ENCODE results near the gene RAD23B.
"Not testable (repeated sequence)": the region's sequence is repeated elsewhere in the genome, so short reads cannot be mapped to it uniquely, and the experiment has no call there.

The RAD23B gene

DNA sequence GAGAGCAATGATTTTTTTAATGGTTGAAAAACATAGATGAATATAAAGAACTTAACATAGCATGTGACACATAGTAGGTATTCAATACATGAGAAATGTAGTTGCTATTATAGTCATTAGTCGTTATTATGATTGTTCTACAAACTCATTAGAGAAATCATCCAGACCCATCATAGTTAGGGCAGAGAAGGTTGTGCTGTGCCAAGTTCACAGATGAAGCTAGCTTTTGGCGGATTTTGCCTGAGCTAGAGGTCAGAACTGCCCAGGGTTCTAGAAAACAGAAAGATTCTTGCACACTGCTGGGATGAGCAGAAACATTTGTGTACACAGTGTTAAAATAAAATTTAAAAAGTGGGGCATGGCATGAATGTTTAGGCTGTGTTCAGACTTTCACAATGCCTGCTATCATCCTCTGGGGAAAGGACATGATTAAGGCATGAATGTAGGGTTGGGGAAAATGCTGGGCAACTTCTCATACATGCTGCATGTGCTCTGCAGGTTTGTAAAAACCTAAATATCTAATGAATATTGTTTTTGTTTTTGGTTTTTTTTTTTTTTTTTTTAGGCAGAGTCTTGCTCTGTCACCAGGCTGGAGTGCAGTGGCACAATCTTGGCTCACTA lies 33.3 kb upstream of the RAD23B start:
- no peaks in the 10 kb centered on the region for H3K27me3 ChIP-seq (replicated peaks)

GRCh38 chr9:107251756-107252322 lies 31.2 kb upstream of the RAD23B start:
- Histone ChIP-seq H3K27me3 (replicated peaks) (no peaks in the 10 kb centered on the region), H3K4me3 (ENCODE audit: low read depth, low read length) (no peak overlapping the region), H3K36me3 (replicated peaks) (no peaks in the 10 kb centered on the region), H3K27ac (peak overlapping the region; percentile 39)
- no peak for TF ChIP-seq CTCF (IDR thresholded peaks at IDR 0.05; ENCODE audit: low read depth, low read length, missing control alignments)
- DNase-seq: peak; percentile 89
- in situ Hi-C loops (cut with HindIII; ENCODE audit: low pct_ligation_motif_present, low sequenced_read_pairs): no loop called here

More for the DNA sequence above, 33.3 kb upstream of the RAD23B start:
- no peak overlapping the region for H3K27ac ChIP-seq
- TF ChIP-seq CTCF (IDR thresholded peaks at IDR 0.05; ENCODE audit: low read depth, low read length, missing control alignments): no peak
- in situ Hi-C loops (cut with HindIII; ENCODE audit: low pct_ligation_motif_present, low sequenced_read_pairs): no loop called here
- H3K36me3 ChIP-seq (replicated peaks): no peaks in the 10 kb centered on the region
- no peak overlapping the region for H3K4me3 ChIP-seq (ENCODE audit: low read depth, low read length)
- DNase-seq: no peak

GRCh38 chr9:107258919-107259318 lies 24.2 kb upstream of the RAD23B start:
- no peak overlapping the region for H3K4me3 ChIP-seq (ENCODE audit: low read depth, low read length)
- in situ Hi-C loops (cut with HindIII; ENCODE audit: low pct_ligation_motif_present, low sequenced_read_pairs): no loop called here
- no peaks in the 10 kb centered on the region for H3K36me3 ChIP-seq (replicated peaks)
- TF ChIP-seq CTCF (IDR thresholded peaks at IDR 0.05; ENCODE audit: low read depth, low read length, missing control alignments): no peak
- no peaks in the 10 kb centered on the region for H3K27me3 ChIP-seq (replicated peaks)
- no peak for DNase-seq
- H3K27ac ChIP-seq: no peak overlapping the region

GRCh38 chr9:107259751-107260313 lies 23.2 kb upstream of the RAD23B start:
- DNase-seq; H3K4me3 ChIP-seq (ENCODE audit: low read depth, low read length); H3K27ac ChIP-seq; in situ Hi-C loops (cut with HindIII; ENCODE audit: low pct_ligation_motif_present, low sequenced_read_pairs); H3K36me3 ChIP-seq (replicated peaks); H3K27me3 ChIP-seq (replicated peaks): not testable (repeated sequence)

- Histone ChIP-seq H3K4me3 (ENCODE audit: low read depth, low read length) (no peak overlapping the region), H3K36me3 (replicated peaks) (no peaks in the 10 kb centered on the region), H3K27me3 (replicated peaks) (no peaks in the 10 kb centered on the region), H3K27ac (no peak overlapping the region)
- no peak for TF ChIP-seq CTCF (IDR thresholded peaks at IDR 0.05; ENCODE audit: low read depth, low read length, missing control alignments)
- no peak for DNase-seq
- in situ Hi-C loops (cut with HindIII; ENCODE audit: low pct_ligation_motif_present, low sequenced_read_pairs): no loop called here
Observed at GRCh38 chr9:107260437-107261081, 22.5 kb upstream of the RAD23B start.

DNA sequence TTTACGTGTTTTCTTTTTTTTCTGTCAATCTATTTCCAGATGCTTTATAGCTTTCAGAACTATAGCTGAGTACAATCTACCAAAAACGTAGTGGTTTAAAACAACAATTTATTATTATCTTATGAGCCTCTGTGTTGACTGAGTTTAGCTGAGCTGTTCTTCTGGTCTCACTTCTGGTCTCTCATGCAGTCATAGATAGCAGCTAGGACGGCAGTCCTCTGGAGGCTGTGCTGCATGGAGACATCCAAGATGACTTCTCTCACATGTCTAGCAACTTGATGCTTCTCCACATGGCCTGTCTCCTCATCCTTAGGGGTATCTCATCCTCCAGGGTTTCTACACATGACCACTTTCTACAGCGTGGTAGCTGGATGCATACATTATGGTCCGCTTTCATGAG lies 22.0 kb upstream of the RAD23B start:
- Histone ChIP-seq H3K4me3 (ENCODE audit: low read depth, low read length) (no peak overlapping the region), H3K27ac (no peak overlapping the region), H3K36me3 (replicated peaks) (no peaks in the 10 kb centered on the region), H3K27me3 (replicated peaks) (no peaks in the 10 kb centered on the region)
- no peak for TF ChIP-seq CTCF (IDR thresholded peaks at IDR 0.05; ENCODE audit: low read depth, low read length, missing control alignments)
- in situ Hi-C loops (cut with HindIII; ENCODE audit: low pct_ligation_motif_present, low sequenced_read_pairs): no loop called here
- DNase-seq: no peak
